Esophagus squamous epithelium (tissue), 4 donors: Measurements from ENCODE around the gene CLDN5.

ENCODE experiments used
- POLR2A ChIP-seq, 4 donors: fragments of 450-650 bp; IDR thresholded peaks; one replicate each; pipeline ENCODE4 v1.6.1; 2017; ENCODE audit warnings: antibody characterized with exemption in 4 of 4, mild to moderate bottlenecking in 4 of 4, moderate library complexity in 3 of 4
- TF ChIP-seq, protein P1 (sequence below), 6 experiments: fragments of 450-650 bp in 4 of 6; fragments of 200-600 bp in 2 of 6; sonication (generic) in 2 of 6; IDR thresholded peaks; one replicate each; pipeline ENCODE4 v1.5.1; 2016 to 2019; ENCODE audit warnings: antibody characterized with exemption in 6 of 6, mild to moderate bottlenecking in 4 of 6, moderate library complexity in 4 of 6

DNA sequence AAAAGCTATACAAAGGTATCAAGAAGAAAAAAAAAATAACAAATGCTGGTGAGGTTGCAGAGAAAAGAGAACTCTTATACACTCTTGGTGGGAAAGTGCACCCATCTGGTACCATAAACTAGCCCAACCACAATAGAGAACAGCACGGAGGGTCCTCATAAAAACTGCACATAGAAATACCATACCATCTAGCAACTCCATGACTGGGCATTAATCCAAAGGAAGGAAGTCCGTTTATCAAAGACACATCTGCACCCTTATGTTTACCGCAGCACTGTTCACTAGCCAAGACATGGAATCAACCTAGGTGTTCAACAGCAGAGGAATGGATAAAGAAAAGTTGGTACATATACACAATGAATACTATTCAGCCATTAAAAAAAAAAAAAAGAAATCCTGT is 10.8 kb upstream of the CLDN5 start:
- TF ChIP-seq, protein P1, sequence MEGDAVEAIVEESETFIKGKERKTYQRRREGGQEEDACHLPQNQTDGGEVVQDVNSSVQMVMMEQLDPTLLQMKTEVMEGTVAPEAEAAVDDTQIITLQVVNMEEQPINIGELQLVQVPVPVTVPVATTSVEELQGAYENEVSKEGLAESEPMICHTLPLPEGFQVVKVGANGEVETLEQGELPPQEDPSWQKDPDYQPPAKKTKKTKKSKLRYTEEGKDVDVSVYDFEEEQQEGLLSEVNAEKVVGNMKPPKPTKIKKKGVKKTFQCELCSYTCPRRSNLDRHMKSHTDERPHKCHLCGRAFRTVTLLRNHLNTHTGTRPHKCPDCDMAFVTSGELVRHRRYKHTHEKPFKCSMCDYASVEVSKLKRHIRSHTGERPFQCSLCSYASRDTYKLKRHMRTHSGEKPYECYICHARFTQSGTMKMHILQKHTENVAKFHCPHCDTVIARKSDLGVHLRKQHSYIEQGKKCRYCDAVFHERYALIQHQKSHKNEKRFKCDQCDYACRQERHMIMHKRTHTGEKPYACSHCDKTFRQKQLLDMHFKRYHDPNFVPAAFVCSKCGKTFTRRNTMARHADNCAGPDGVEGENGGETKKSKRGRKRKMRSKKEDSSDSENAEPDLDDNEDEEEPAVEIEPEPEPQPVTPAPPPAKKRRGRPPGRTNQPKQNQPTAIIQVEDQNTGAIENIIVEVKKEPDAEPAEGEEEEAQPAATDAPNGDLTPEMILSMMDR (IDR thresholded peaks at IDR 0.05) = no peak
- TF ChIP-seq POLR2A (IDR thresholded peaks at IDR 0.05) = no peak
